DMS 273 (cell line): Measurements from ENCODE around the gene FGR.
A peak's percentile ranks its signal among the peaks of the same experiment; 100 is the strongest.
"Not testable (repeated sequence)": the region's sequence is repeated elsewhere in the genome, so short reads cannot be mapped to it uniquely, and the experiment has no call there.

Source experiments
- DNase-seq: peaks from one replicate; lab custom pipeline; 2025; ENCODE audit not compliant: unreplicated experiment; lab: John Stamatoyannopoulos, UW

FGR gene

GRCh38 chr1:27634985-27635367 is at the start of gene FGR:
Gene FGR (minus strand): TSS chr1:27635185. CDS start chr1:27623916, 11,269 bp downstream.
- no peak for DNase-seq

- no peak for DNase-seq
These were observed 49.2 kb upstream of the FGR start for GRCh38 chr1:27684176-27684575.

GRCh38 chr1:27682351-27682944 is 47.5 kb upstream of the FGR start:
- DNase-seq: no peak

- DNase-seq: not testable (repeated sequence)
These were observed 46.6 kb upstream of the FGR start for GRCh38 chr1:27681580-27681979.

- DNase-seq: not testable (repeated sequence)
These were observed 45.3 kb upstream of the FGR start for GRCh38 chr1:27680225-27680791.

GRCh38 chr1:27678747-27679146 is 43.8 kb upstream of the FGR start:
- DNase-seq: no peak

- DNase-seq: no peak
These were observed 41.4 kb upstream of the FGR start for GRCh38 chr1:27676410-27676809.

GRCh38 chr1:27672750-27673112 is 37.7 kb upstream of the FGR start:
- peak; percentile 57 for DNase-seq

GRCh38 chr1:27671964-27672749 is 37.2 kb upstream of the FGR start, which contains the start of gene IFI6:
Gene IFI6 (minus strand): TSS chr1:27672192. CDS start chr1:27669314, 2,878 bp downstream.
- DNase-seq: peak; percentile 99

- DNase-seq: no peak
These were observed 34.9 kb upstream of the FGR start for GRCh38 chr1:27669876-27670275.

GRCh38 chr1:27668808-27669723 is 34.1 kb upstream of the FGR start:
- peak; percentile 84 for DNase-seq

GRCh38 chr1:27668121-27668807 is 33.3 kb upstream of the FGR start:
- no peak for DNase-seq

GRCh38 chr1:27666791-27667254 is 31.8 kb upstream of the FGR start:
- DNase-seq: no peak

- no peak for DNase-seq
These were observed 31.3 kb upstream of the FGR start for GRCh38 chr1:27666294-27666693.

GRCh38 chr1:27665016-27665651 is 30.1 kb upstream of the FGR start:
- DNase-seq: no peak

- DNase-seq: no peak
These were observed 29.3 kb upstream of the FGR start for GRCh38 chr1:27664291-27664690.

- DNase-seq: peak; percentile 92
These were observed 27.9 kb upstream of the FGR start for GRCh38 chr1:27662707-27663393.

GRCh38 chr1:27662261-27662660 is 27.3 kb upstream of the FGR start:
- no peak for DNase-seq

- no peak for DNase-seq
These were observed 26.6 kb upstream of the FGR start for GRCh38 chr1:27661412-27662075.
